ENCODE data around the gene HARBI1. TPM values are rescaled to one million over a fixed set of nuclear protein-coding genes. Genes with fewer than 3 reads are reported as not detected.

Gene HARBI1
- total and polyA plus RNA-seq, 9 of the 15 experiments (the other 6 are each of a cell fraction or from before 2014, with no cell fraction given): 3.5 to 8.4 (median 5.5) TPM

DNA sequence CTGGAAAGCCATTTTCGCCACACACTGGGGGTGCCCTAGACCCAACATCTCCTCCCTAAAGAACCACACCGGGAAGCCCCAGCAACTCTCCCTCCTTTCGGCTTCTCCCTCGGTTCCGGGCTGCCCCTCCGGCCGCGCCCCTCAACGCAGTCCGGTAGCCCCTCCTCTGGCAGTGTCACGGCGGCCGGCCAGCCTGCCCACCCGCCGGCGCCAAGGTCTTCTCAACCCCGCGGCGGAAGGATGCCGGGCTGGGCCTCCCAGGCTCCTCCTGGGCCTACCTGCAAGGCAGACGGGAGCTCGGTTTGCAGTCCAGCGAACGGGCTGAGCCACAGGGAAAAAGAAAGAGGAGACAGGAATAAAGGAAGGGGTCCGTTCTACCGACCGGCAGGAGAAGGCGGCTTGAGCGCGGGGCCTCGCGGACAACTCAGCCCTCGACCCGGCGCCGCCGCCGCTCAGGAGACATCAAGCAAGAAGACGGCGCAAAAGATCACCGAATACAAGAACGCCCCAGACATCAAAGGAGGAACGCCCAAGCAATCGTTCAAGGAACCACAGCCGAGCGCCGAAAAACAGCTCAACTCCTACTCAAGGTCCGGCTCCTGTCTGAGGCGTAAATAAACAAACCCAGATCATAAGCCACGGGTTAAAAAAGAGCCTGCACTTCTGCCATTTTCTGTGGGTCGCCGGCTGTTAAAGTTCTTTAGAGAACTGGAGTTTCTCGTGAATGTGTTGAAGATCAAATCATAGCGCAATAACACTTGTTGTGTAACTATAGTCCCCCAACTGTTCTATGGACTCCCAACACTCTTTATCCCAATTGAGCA is 23.3 kb downstream of the HARBI1 start, which contains the start of gene AMBRA1 (continued):
- TF ChIP-seq, protein P1, sequence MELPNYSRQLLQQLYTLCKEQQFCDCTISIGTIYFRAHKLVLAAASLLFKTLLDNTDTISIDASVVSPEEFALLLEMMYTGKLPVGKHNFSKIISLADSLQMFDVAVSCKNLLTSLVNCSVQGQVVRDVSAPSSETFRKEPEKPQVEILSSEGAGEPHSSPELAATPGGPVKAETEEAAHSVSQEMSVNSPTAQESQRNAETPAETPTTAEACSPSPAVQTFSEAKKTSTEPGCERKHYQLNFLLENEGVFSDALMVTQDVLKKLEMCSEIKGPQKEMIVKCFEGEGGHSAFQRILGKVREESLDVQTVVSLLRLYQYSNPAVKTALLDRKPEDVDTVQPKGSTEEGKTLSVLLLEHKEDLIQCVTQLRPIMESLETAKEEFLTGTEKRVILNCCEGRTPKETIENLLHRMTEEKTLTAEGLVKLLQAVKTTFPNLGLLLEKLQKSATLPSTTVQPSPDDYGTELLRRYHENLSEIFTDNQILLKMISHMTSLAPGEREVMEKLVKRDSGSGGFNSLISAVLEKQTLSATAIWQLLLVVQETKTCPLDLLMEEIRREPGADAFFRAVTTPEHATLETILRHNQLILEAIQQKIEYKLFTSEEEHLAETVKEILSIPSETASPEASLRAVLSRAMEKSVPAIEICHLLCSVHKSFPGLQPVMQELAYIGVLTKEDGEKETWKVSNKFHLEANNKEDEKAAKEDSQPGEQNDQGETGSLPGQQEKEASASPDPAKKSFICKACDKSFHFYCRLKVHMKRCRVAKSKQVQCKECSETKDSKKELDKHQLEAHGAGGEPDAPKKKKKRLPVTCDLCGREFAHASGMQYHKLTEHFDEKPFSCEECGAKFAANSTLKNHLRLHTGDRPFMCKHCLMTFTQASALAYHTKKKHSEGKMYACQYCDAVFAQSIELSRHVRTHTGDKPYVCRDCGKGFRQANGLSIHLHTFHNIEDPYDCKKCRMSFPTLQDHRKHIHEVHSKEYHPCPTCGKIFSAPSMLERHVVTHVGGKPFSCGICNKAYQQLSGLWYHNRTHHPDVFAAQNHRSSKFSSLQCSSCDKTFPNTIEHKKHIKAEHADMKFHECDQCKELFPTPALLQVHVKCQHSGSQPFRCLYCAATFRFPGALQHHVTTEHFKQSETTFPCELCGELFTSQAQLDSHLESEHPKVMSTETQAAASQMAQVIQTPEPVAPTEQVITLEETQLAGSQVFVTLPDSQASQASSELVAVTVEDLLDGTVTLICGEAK (IDR thresholded peaks at IDR 0.05): 0 out of 2 replicates have a peak, but pooled peaks have one; percentile 41
- TF ChIP-seq, protein P1 (CRISPR knock-in tag; IDR thresholded peaks at IDR 0.05): no peak
- no peak for TF ChIP-seq RHOXF2B (CRISPR knock-in tag; conservative IDR thresholded peaks at IDR 0.05)
- TF ChIP-seq NFRKB (IDR thresholded peaks at IDR 0.05; ENCODE audit: low read depth): peak; percentile 88
- TF ChIP-seq, protein P2, sequence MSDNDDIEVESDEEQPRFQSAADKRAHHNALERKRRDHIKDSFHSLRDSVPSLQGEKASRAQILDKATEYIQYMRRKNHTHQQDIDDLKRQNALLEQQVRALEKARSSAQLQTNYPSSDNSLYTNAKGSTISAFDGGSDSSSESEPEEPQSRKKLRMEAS (CRISPR knock-in tag; IDR thresholded peaks at IDR 0.05): peak; percentile 55; the same call in 1 of the 2 replicates
- peak; percentile 97 for TF ChIP-seq L3MBTL2 (IDR thresholded peaks at IDR 0.05)
- TF ChIP-seq, protein P3, sequence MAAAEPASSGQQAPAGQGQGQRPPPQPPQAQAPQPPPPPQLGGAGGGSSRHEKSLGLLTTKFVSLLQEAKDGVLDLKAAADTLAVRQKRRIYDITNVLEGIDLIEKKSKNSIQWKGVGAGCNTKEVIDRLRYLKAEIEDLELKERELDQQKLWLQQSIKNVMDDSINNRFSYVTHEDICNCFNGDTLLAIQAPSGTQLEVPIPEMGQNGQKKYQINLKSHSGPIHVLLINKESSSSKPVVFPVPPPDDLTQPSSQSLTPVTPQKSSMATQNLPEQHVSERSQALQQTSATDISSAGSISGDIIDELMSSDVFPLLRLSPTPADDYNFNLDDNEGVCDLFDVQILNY (CRISPR knock-in tag; IDR thresholded peaks at IDR 0.05): 0 out of 2 replicates have a peak, but pooled peaks have one; percentile 21
- TF ChIP-seq RCOR1 (IDR thresholded peaks at IDR 0.05; ENCODE audit: borderline replicate concordance in 1 of 2, low read depth in 2 of 2, low read length in 2 of 2): peak in 1 of 2 experiments; percentile 74; a peak in 1 of 4 replicates
- TF ChIP-seq EGR1 (conservative IDR thresholded peaks at IDR 0.05): peak; percentile 69
- TF ChIP-seq POLR2B (IDR thresholded peaks at IDR 0.05; ENCODE audit: low read depth, partially characterized antibody): peak; percentile 78
- peak; percentile 79 for TF ChIP-seq CEBPB (tag; IDR thresholded peaks at IDR 0.05)
- TF ChIP-seq, protein P4, sequence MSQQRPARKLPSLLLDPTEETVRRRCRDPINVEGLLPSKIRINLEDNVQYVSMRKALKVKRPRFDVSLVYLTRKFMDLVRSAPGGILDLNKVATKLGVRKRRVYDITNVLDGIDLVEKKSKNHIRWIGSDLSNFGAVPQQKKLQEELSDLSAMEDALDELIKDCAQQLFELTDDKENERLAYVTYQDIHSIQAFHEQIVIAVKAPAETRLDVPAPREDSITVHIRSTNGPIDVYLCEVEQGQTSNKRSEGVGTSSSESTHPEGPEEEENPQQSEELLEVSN (IDR thresholded peaks at IDR 0.05; ENCODE audit: borderline replicate concordance in 1 of 2, extremely low read depth in 1 of 2, insufficient read depth in 1 of 2, insufficient read length in 1 of 2, low read depth in 1 of 2, low read length in 1 of 2, poor library complexity in 1 of 2, severe bottlenecking in 1 of 2): peak in 1 of 2 experiments; percentile 34
- peak; percentile 91 for TF ChIP-seq POLR2G (IDR thresholded peaks at IDR 0.05; ENCODE audit: low read depth, low read length)

All from K562 (cell line).